HG02840 (cell line): Measurements from ENCODE around the gene MBLAC1.

Experiments used
- ATAC-seq: cut with Tn5 transposase; IDR thresholded peaks from one replicate; pipeline ENCODE4 v1.9.1; 2021; ENCODE audit warnings: mild to moderate bottlenecking, moderate library complexity, moderate number of reproducible peaks; ENCODE audit not compliant: unreplicated experiment, low FRiP score

The MBLAC1 gene

GRCh38 chr7:100148559-100149328 is 22.0 kb downstream of the MBLAC1 start, which contains the start of gene LAMTOR4:
LAMTOR4 (plus strand) TSS chr7:100148918; CDS start chr7:100148973, 55 bp downstream.
- ATAC-seq: peak; percentile 99

- no peak for ATAC-seq
Observed at GRCh38 chr7:100152404-100152803, 25.6 kb downstream of the MBLAC1 start.

DNA sequence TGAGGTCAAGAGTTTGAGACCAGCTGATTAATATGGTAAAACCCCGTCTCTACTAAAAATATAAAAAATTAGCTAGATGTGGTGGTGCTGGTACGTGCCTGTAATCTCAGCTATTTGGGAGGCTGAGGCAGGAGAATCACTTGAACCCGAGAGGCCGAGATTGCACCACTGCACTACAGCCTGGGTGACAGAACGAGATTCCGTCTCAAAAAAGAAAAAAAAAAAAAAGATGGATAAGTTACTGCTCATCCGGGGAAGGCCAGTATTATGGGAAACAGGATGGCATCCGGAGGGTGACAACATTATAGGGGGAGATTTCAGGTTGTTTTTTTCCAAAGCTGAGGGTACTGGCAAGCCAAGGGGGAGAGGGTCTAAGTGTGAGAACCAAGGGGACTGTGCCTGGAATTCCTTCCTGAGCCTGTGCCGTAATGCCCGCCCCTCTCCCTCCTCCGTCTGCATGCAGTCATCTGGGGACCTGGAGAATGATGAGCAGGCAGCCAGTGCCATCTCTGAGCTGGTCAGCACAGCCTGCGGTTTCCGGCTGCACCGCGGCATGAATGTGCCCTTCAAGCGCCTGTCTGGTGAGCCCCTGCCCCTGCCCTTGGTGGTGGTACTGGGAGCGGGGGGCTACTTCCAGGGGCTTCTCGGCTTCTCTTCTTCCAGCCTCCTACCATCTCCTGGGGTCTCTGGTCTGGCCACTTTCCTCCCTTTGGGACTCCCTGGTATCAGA is 26.3 kb downstream of the MBLAC1 start:
- no peak for ATAC-seq

DNA sequence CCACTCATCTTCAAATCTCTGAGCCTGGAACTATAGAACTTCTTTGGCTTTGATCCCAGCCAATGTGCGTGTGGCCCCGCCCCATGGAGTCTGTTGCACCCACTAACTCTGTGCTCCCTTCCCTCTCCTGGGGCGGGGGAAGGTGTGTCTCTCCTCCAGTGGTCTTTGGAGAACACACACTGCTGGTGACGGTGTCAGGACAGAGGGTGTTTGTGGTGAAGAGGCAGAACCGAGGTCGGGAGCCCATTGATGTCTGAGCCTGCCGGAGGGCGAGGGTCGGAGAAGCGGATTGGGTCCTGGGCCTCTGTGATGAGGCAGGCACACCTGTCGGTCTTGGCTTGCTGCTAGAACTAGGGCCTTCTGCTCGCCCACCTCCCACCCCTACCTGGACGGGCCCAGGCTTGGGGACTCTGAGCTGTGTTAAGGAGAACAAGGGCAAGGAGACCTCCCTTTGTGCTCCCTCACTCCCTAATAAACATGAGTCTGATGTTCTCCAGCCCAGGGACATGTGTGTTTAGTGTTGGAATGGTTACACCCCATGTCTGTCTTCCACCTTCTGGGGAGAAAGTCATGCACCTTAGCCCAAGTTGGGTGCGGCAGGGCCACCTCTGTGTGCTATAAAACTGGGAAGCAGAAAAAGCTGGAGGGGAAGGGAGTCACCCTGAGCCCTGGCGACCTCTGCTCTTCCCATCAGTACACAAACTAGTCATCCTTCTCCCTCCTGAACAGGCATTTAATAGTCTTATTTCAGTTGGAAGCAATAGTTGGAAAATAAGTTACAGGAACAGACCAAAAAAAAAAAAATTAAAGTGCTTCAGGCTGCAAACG is 27.2 kb downstream of the MBLAC1 start:
- ATAC-seq: no peak

DNA sequence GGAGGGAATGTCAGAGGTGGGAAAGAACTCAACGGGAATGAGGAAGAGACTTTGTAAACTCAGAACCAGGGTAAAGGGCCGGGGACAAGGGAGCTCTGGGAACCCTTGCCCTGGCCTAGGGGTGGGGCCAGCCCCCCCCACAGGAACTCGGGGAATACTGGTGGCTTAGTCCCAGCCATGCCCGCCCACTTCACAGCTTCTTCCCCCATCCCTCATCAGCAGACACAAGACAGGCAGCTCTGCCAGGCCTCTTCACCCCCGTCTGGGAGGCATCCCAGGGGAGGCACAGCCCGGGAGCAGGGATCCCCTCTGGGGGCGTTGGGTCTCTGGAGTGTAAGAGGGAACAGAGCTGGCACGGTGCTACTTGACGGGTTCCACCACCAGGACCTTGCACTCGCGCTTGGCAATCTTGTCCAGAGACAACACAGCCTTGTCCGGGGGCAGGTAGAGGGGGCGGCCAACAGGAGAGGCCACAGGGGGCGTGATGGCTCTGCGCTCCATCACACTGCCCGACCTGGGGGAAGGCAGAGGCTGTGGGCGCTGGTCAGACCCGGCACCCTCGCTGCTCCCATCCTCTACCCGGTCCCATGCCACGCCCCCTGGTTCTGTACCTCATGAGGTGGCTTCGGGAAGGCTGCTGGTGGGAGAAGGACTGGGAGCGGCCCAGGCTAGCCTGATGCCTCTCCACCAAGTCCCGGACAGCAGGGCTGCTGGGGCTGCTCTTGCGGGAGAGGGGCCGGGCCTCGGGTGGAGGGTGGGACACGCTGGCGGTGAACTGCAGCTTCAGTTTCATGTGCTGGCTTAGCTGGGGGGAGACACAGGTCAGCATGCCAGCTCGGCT is 28.1 kb downstream of the MBLAC1 start:
- no peak for ATAC-seq

DNA sequence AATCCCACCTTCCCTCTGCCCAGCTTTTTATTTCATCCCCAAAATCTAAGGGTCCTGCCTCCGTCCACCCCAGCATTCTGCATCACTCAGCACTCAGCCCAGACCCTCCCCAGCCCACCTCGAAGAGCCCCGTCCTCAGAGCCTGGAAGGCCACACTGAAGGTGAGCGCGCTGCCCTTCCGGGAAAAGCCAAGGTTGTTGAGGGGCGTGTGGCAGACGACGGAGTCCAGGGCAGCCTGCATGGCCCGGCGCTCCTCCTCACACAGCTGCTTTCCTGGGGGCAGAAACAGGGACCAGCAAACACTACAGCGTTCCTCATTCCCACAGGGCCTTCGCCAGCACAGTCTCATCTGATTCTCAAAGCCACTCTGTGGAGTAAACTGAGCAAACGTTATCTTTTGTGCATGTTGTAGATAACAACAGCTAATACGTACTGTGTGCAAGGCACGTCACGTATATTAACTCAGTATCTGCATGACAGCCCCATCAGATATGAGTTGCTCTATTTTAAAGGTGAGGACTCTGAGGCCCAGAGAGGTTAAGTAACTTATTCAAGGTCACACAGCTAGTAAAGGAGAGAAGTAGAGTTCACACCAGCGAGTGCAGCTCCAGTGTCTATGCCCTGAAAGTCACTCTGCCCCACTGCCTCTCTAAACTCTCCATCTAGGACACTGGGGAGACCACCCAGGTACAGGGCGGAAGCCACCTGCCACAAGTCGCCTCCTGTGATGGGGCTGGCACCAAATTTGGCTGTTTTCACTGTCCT is 29.0 kb downstream of the MBLAC1 start:
- no peak for ATAC-seq

- no peak for ATAC-seq
Observed at GRCh38 chr7:100156331-100157068, 29.7 kb downstream of the MBLAC1 start.

DNA sequence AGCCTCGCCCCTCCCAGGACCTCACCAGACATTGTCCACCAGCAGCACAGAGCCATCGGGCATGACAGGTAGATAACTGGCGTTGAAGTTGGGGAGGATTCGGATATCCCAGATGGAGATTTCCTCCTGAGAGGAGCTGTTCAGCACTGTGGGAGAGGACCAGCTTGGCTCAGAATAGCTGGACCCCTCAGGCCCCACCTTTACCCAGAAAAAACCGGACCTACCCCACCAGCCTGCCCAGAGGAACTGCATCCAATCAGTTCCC is 30.2 kb downstream of the MBLAC1 start:
- no peak for ATAC-seq

DNA sequence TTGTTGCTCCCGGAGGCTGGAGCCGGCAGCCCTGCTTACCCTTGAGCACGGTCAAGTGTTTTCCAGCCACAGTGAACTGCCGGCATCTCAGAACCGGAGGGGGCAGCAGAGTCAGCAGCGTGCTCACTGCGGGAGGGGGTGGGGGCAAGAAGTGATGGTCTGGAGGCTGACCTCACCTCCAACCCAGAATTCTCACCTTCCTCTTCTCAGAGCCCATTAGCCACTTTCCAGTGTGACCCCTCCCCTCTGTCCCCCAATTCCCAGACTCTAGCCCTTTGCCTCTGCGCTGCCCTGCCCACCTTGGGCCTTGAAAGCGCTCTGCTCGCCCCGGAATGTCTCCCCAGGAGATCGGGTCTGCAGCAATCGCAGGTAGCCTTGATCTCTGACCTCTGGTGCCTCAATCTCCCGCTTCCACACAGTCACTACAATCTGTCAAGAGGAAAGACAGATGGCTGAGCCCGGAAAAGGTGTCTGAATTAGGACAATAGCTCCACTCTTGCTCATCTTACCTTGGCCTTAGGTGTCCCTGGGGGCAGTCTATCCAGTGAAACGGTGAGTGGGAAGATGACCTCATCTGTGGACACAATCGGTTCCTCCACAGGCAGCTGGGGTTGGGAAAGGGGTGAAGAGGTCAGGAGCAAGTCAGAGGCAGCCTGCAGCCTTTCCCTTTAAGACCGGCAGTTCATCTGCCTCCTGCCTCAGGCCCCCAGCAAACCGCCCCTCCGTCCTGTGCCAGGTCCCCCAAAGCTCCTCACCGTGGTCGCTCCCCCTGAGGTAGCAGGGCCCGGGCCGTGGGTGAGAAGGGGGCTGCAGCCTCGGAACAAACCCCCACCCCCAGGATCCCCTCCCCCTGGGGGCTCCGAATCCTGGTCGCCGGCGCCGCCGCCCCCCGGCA is 30.8 kb downstream of the MBLAC1 start:
- no peak for ATAC-seq

- ATAC-seq: peak; percentile 83
Observed at GRCh38 chr7:100158229-100159098, 31.7 kb downstream of the MBLAC1 start, which contains the start of gene TRAPPC14. TRAPPC14 (minus strand) TSS chr7:100158723; CDS start chr7:100158499, 224 bp downstream.

GRCh38 chr7:100159099-100159623 is 32.4 kb downstream of the MBLAC1 start:
- no peak for ATAC-seq

GRCh38 chr7:100160067-100160466 is 33.3 kb downstream of the MBLAC1 start:
- ATAC-seq: no peak

GRCh38 chr7:100163006-100163531 is 36.3 kb downstream of the MBLAC1 start:
- ATAC-seq: no peak

- ATAC-seq: no peak
Observed at GRCh38 chr7:100163871-100164270, 37.1 kb downstream of the MBLAC1 start.

DNA sequence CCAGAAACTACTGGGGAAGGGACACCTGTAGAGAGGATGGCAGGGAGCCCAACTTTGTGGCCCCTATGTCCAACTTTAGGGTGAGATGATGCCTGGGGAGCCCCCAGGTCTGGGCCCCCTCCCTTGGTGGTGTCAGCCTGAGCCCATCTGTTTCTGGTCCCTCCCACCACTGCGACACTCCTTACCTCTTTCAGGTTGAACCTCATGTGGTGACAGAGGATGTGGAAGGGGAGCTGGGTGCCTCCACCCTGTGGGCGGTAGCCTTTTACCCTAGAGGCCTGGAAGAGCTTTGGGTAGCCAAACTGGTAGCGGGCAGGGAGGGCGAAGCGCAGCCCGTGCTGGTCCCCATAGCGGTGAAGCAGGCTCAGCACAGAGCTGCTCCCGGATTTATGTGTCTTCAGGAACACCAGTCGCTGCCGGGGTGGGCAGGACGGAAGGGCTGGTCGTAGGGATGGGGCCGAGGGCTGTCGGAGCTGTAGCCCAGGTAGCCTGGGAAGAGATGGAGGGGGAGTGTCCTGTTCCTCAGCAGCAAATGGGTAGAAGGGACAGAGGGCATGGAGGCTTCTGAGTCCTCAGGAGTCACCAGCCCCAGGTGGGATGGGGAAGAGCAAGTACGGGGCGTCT is 39.7 kb downstream of the MBLAC1 start:
- no peak for ATAC-seq
